DMS79 treated with DMSO at 0.1 percent for 48 hours (cell line): ENCODE measurements around the gene ABCA5.
"Not testable (repeated sequence)": the region's sequence is repeated elsewhere in the genome, so short reads cannot be mapped to it uniquely, and the experiment has no call there.

Source experiments
- DNase-seq: peaks from one replicate; lab custom pipeline; 2025; lab: John Stamatoyannopoulos, UW

Gene ABCA5

GRCh38 chr17:69325518-69326376 lies 1.2 kb downstream of the ABCA5 start:
- no peak for DNase-seq

- DNase-seq: no peak
These were observed 3.1 kb downstream of the ABCA5 start for GRCh38 chr17:69323806-69324205.

GRCh38 chr17:69320908-69321238 lies 6.1 kb downstream of the ABCA5 start:
- no peak for DNase-seq

GRCh38 chr17:69320210-69320907 lies 6.6 kb downstream of the ABCA5 start:
- DNase-seq: no peak

GRCh38 chr17:69317625-69318024 lies 9.3 kb downstream of the ABCA5 start:
- DNase-seq: no peak

GRCh38 chr17:69314246-69315065 lies 12.5 kb downstream of the ABCA5 start:
- DNase-seq: no peak

GRCh38 chr17:69305177-69305576 lies 21.8 kb downstream of the ABCA5 start:
- no peak for DNase-seq

- no peak for DNase-seq
These were observed 24.3 kb downstream of the ABCA5 start for GRCh38 chr17:69302682-69303081.

- no peak for DNase-seq
These were observed 26.7 kb downstream of the ABCA5 start for GRCh38 chr17:69300222-69300621.

- DNase-seq: not testable (repeated sequence)
These were observed 28.7 kb downstream of the ABCA5 start for GRCh38 chr17:69298120-69298722.

- DNase-seq: no peak
These were observed 39.8 kb downstream of the ABCA5 start for GRCh38 chr17:69287168-69287567.

- no peak for DNase-seq
These were observed 40.7 kb downstream of the ABCA5 start for GRCh38 chr17:69286257-69286656.

- DNase-seq: no peak
These were observed 42.3 kb downstream of the ABCA5 start for GRCh38 chr17:69284646-69285045.

- no peak for DNase-seq
These were observed 44.9 kb downstream of the ABCA5 start for GRCh38 chr17:69282002-69282401.

- not testable (repeated sequence) for DNase-seq
These were observed 50.7 kb downstream of the ABCA5 start for GRCh38 chr17:69276279-69276678.

- no peak for DNase-seq
These were observed 51.2 kb downstream of the ABCA5 start for GRCh38 chr17:69275751-69276150.

- DNase-seq: no peak
These were observed 55.9 kb downstream of the ABCA5 start for GRCh38 chr17:69271023-69271422.

- DNase-seq: no peak
These were observed 57.6 kb downstream of the ABCA5 start for GRCh38 chr17:69269131-69269998.

- no peak for DNase-seq
These were observed 58.4 kb downstream of the ABCA5 start for GRCh38 chr17:69268543-69269014.

GRCh38 chr17:69267219-69267618 lies 59.7 kb downstream of the ABCA5 start:
- DNase-seq: no peak

GRCh38 chr17:69265873-69266272 lies 61.1 kb downstream of the ABCA5 start:
- DNase-seq: no peak
